GM18499 (cell line): ENCODE results near the gene CEACAM6.
"Not testable (repeated sequence)": the region's sequence is repeated elsewhere in the genome, so short reads cannot be mapped to it uniquely, and the experiment has no call there.

Experiments
- ATAC-seq: cut with Tn5 transposase; IDR thresholded peaks from one replicate; pipeline ENCODE4 v1.9.1; 2021; ENCODE audit warnings: moderate number of reproducible peaks; ENCODE audit not compliant: insufficient read depth, unreplicated experiment

CEACAM6 gene

GRCh38 chr19:41746593-41747227 lies 8.6 kb upstream of the CEACAM6 start:
- ATAC-seq: no peak

GRCh38 chr19:41748012-41748411 lies 7.3 kb upstream of the CEACAM6 start:
- no peak for ATAC-seq

DNA sequence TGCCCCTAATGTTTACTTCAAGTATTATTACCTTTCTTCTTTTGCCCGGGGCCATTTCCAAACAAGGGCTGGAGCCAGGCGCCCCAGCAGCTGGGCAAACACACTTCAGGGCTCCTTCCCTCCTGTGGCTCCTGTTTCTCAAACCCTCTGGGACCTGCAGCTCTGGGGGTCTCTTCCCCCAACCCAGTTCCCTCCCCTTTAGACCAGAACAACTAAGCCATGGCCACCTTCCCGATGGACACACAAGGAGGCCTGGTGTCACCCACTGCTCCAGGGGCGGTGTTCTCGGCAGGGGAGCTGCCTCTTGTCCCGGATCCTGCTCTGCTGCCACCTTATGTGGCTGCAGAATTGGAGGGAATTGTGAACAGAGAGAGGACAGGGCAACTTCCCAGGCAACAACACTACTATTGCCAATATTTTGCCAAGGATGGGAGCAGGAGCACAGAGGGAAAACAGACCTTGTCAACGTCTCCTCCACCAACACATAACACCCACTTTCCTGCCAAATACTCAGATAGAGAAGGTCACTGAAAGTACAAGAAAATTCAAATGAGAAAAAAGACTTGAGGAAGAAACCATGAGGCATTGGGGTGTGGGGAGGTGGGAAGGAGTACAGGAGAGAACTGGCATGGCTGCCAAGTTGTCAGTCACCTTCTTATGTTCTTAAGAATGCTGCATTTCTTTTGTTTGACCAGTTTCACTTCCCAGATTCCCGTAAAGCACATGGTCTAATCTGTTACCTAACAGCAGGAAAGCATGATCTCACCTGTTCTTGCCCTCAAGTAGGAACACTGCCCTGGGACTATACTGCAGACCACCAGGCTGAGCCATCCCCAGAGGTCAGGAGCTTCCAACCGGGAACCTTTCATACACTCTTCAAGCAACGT lies 4.8 kb upstream of the CEACAM6 start:
- ATAC-seq: not testable (repeated sequence)

DNA sequence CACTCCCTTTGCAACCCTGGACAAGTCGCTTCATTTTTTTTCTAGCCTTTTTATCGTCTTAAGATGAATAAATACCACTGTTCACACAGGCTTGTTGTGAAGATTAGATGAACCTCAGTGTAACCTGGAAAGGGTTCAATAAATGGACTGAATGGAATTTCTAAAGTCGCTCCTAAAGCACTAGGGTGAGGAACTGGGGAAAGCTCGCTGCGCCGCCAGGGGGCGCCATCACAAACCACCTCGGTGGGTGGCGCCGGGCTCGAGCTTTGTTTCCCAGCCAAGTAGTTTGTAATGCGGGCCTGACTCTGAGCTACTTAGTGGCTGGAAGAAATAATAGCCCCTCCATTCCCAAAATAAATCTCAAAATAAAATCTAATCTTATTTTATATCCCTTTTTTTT lies 2.2 kb upstream of the CEACAM6 start:
- no peak for ATAC-seq

GRCh38 chr19:41753936-41754529 lies 1.3 kb upstream of the CEACAM6 start:
- no peak for ATAC-seq

- no peak for ATAC-seq
Observed at GRCh38 chr19:41758846-41759245, 3.5 kb downstream of the CEACAM6 start.

GRCh38 chr19:41767115-41767514 lies 11.8 kb downstream of the CEACAM6 start:
- no peak for ATAC-seq

DNA sequence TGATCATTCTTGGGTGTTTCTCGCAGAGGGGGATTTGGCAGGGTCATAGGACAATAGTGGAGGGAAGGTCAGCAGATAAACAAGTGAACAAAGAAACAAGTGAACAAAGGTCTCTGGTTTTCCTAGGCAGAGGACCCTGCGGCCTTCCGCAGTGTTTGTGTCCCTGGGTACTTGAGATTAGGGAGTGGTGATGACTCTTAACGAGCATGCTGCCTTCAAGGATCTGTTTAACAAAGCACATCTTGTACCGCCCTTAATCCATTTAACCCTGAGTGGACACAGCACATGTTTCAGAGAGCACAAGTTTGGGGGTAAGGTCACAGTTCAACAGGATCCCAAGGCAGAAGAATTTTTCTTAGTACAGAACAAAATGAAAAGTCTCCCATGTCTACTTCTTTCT lies 12.8 kb downstream of the CEACAM6 start:
- not testable (repeated sequence) for ATAC-seq

DNA sequence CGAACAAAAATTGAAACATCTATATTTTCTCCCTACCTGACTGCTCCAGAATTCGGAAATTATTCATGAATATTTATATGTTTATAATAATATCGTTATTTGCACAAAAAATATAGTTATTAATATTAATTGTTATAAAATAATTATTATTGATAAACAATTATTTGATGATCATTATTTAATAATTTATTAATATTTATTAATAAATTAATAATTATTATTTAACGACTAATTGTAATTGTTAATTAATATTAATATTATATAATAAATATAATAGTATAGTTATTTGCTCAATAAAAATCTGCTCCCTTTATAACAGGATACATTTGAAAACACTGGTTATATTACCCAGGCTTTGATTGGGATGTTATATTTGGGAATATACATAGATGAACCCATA lies 14.3 kb downstream of the CEACAM6 start:
- ATAC-seq: no peak

DNA sequence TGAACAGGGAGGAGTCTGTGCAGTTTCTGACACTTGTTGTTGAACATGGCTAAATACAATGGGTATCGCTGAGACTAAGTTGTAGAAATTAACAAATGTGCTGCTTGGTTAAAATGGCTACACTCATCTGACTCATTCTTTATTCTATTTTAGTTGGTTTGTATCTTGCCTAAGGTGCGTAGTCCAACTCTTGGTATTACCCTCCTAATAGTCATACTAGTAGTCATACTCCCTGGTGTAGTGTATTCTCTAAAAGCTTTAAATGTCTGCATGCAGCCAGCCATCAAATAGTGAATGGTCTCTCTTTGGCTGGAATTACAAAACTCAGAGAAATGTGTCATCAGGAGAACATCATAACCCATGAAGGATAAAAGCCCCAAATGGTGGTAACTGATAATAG lies 16.1 kb downstream of the CEACAM6 start:
- ATAC-seq: no peak

DNA sequence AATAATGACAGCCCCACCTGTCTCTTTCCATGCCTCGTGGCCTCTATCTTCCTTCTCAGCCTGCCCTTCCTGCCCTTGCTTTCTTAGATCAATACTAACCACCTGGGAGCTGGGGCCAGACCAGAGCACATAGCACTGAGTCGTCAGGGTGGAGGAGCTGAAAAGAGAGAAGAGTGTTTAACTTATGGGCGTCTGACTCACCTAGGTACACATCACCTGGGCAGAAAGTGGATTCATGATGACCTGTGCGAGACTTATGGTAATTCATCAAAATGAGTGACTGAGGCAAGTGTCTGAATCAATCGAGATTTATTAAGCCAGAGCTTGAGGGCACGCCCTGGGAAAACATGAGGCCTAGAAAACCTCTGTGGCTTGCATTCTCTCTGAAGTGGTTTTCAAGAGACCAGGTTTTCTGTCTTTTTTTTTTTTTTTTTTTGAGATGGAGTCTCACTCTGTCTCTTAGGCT lies 19.2 kb downstream of the CEACAM6 start:
- no peak for ATAC-seq

- no peak for ATAC-seq
Observed at GRCh38 chr19:41776700-41777099, 21.4 kb downstream of the CEACAM6 start.

DNA sequence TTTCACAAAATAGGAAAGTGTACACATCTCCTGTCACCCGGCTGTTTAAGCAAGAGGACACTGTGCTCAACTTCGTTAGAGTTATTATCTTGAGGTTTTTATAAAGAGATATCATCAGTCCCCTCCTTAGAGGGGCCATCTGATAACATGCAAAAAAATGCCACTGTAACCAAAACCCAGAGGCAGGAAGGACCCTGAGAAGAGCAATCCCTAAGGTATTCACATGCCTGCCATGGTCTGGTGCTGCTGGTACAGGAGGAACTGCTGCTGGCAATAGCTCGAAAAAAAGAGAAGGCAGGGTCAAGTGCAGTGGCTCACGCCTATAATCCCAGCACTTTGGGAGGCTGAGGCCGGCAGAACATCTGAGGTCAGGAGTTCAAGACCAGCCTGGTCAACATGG lies 28.3 kb downstream of the CEACAM6 start:
- ATAC-seq: no peak

GRCh38 chr19:41784312-41784711 lies 29.0 kb downstream of the CEACAM6 start:
- ATAC-seq: no peak

DNA sequence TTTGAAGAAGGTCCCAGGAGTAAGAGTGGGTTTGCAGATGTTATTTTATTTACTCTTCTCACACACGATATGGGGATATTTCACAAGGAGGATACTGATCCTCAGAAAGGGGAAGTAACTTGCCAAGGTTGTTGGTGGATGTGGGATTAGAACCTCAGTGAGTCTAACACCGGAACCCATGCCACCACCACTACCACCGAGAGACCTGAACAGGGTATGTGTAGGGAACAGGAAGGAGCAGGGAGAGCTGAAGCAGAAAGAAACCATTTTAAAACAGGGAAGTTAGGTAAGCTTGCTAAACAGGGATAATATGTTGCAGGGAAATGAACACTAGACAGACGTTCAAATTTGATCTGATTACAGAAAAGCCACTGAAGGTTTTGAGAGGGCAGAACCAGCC lies 29.4 kb downstream of the CEACAM6 start:
- ATAC-seq: no peak

- no peak for ATAC-seq
Observed at GRCh38 chr19:41785653-41786052, 30.3 kb downstream of the CEACAM6 start.

GRCh38 chr19:41787055-41787454 lies 31.7 kb downstream of the CEACAM6 start:
- no peak for ATAC-seq

- ATAC-seq: not testable (repeated sequence)
Observed at GRCh38 chr19:41788518-41788917, 33.2 kb downstream of the CEACAM6 start.

GRCh38 chr19:41789053-41789452 lies 33.7 kb downstream of the CEACAM6 start:
- ATAC-seq: not testable (repeated sequence)

DNA sequence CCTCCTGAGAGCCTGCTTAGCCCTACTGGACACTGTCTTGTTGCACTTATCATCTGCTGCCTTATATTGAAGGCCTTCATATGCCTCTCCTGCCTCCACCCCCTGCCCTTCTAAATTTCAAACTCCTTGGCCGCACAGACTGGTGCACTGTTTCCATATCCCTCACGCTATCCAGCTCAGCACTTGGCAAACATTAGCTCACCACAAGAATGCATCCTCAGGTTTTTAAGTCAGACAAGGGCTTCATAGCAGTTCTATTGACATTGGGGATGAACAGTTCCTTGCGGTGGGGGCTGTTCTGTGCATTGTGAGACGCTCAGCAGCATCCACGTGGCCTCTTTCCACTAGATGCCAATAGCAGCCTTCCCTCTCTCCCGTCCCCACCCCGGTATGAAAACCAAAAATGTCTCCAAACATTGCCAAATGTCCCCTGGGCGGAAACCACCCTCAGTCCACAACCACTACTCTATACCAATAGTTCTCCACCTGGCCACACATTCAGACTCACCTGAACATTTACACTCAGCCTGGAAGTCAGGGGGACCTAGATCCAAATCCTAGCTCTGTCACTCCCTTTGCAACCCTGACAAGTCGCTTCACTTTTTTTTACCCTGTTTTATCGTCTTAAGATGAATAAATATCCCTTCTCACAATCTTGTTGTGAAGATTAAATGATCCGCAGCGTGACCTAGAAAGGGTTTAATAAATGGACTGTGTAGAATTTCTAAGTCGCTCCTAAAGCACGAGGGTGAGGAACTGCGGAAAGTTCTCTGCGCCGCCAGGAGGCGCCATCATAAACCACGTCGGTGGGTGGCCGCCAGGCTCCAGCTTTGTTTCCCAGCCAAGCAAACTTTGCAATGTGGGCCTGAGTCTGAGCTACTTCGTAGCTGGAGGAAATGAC lies 37.4 kb downstream of the CEACAM6 start:
- no peak for ATAC-seq
